ENCODE data around the gene CHRNA1. TPM values are rescaled to one million over a fixed set of nuclear protein-coding genes. Genes with fewer than 3 reads are reported as not detected.

CHRNA1 gene
- total RNA-seq, 1 experiment from 2014 or later, result not detected

DNA sequence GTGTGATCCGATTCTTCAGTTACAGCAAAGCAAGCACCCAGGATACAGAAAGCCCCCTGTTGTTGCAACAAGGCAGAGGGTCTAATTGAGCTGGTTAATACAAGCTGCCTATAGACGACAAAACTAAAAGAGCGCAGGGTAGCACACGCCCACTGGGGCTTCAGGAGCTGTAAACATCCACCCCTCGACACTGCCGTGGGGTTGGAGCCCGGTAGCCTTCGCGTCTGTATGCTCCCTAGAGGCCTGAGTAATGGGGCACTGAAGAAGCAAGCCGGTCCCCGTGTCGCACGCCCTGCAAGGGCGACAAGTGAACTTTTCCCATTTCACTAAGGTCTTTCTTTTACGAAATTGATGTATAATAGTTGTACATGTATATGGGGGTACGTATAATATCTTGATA, 24.7 kb upstream of the CHRNA1 start:
- WGBS (ENCODE audit: extremely low coverage, insufficient read length, low lambda C conversion rate), result no CpG with 5 or more reads among the region's 16 CpGs
- Histone ChIP-seq H3K79me2 (ENCODE audit: insufficient read depth, low read length) (no peaks in the 10 kb centered on the region), H3K4me2 (ENCODE audit: insufficient read depth, insufficient read length, low read length) (no peak overlapping the region), H2AFZ (ENCODE audit: low read length) (no peak overlapping the region), H3K56ac (ENCODE audit: insufficient read length, low read depth, low read length) (no peak overlapping the region), H3K4me1 (ENCODE audit: insufficient read depth, low read length) (peaks cover 23% of the 10 kb centered on the region; the same call in 1 of the 2 replicates), H4K20me1 (ENCODE audit: control insufficient read depth, insufficient read depth, insufficient read length) (no peaks in the 10 kb centered on the region), H3K23me2 (ENCODE audit: insufficient read length, low read depth, low read length, poor library complexity, severe bottlenecking) (no peaks in the 10 kb centered on the region), H2BK15ac (ENCODE audit: low read depth, low read length) (no peak overlapping the region), H3K27ac (ENCODE audit: insufficient read length, low read depth, low read length) (no peak overlapping the region), H4K8ac (replicated peaks; ENCODE audit: insufficient read length, low read depth, low read length) (no peak overlapping the region), H3K4ac (ENCODE audit: low read depth, low read length) (no peak overlapping the region), H2BK120ac (ENCODE audit: low read depth, low read length, poor library complexity, severe bottlenecking) (no peak overlapping the region), H3K18ac (ENCODE audit: insufficient read length, low read depth, low read length) (peak overlapping the region; percentile 12), H2BK5ac (ENCODE audit: insufficient read length, low read length) (no peak overlapping the region), H3K9me3 (ENCODE audit: control insufficient read depth, low read depth, low read length) (no peaks in the 10 kb centered on the region), H3T11ph (ENCODE audit: low read length) (no peak overlapping the region), H3K9ac (ENCODE audit: extremely low read depth, insufficient read length, low read length) (no peak overlapping the region), H2BK12ac (ENCODE audit: insufficient read length, low read depth, low read length) (no peak overlapping the region), H2AK5ac (ENCODE audit: insufficient read length, low read length) (no peak overlapping the region), H4K91ac (ENCODE audit: insufficient read length, low read depth, low read length) (no peak overlapping the region), H2BK20ac (ENCODE audit: low read depth, low read length, poor library complexity, severe bottlenecking) (no peak overlapping the region), H3K14ac (ENCODE audit: insufficient read depth, low read length) (peak overlapping the region; percentile 58; the same call in 1 of the 2 replicates), H3K27me3 (ENCODE audit: insufficient read depth, low read length) (no peaks in the 10 kb centered on the region), H3K23ac (ENCODE audit: insufficient read length, low read depth, low read length) (no peak overlapping the region), H3K79me1 (ENCODE audit: insufficient read depth, low read depth, low read length, poor library complexity, severe bottlenecking) (no peaks in the 10 kb centered on the region), H4K5ac (ENCODE audit: insufficient read length, low read depth, low read length) (no peak overlapping the region)
- peak overlapping the region; percentile 14 to 28; a peak in 2 of 5 replicates for H3K4me3 Mint-ChIP-seq
- DNase-seq, result no peak
- no peaks in the 10 kb centered on the region for H3K27me3 Mint-ChIP-seq (ENCODE audit: low read depth)
- H3K9me3 Mint-ChIP-seq, result peaks cover 0 to 3% of the 10 kb centered on the region in 2 experiments; a peak in 1 of 5 replicates
- peaks cover 0 to 5% (median 0%) of the 10 kb centered on the region in 3 experiments; a peak in 4 of 7 replicates for H3K36me3 Mint-ChIP-seq (ENCODE audit: insufficient read depth in 1 of 3, low read depth in 3 of 3)
- peaks cover 73 to 77% of the 10 kb centered on the region in 2 experiments for H3K4me1 Mint-ChIP-seq
- TF ChIP-seq, protein P1, sequence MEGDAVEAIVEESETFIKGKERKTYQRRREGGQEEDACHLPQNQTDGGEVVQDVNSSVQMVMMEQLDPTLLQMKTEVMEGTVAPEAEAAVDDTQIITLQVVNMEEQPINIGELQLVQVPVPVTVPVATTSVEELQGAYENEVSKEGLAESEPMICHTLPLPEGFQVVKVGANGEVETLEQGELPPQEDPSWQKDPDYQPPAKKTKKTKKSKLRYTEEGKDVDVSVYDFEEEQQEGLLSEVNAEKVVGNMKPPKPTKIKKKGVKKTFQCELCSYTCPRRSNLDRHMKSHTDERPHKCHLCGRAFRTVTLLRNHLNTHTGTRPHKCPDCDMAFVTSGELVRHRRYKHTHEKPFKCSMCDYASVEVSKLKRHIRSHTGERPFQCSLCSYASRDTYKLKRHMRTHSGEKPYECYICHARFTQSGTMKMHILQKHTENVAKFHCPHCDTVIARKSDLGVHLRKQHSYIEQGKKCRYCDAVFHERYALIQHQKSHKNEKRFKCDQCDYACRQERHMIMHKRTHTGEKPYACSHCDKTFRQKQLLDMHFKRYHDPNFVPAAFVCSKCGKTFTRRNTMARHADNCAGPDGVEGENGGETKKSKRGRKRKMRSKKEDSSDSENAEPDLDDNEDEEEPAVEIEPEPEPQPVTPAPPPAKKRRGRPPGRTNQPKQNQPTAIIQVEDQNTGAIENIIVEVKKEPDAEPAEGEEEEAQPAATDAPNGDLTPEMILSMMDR (conservative IDR thresholded peaks at IDR 0.05), result no peak
- peak overlapping the region; percentile 45 to 96 (median 91) for H3K27ac Mint-ChIP-seq

All from H9 (cell line).